HK-2 (cell line): ENCODE data around the gene ANGPTL2.

Source experiments
- DNase-seq: peaks from one replicate; pipeline ENCODE4 v3.0.0-alpha.2; 2018; ENCODE audit not compliant: unreplicated experiment

The ANGPTL2 gene

GRCh38 chr9:127093319-127094020 lies 29.0 kb downstream of the ANGPTL2 start:
- DNase-seq = no peak

GRCh38 chr9:127092041-127092608 lies 30.3 kb downstream of the ANGPTL2 start:
- no peak for DNase-seq

- no peak for DNase-seq
Measured at GRCh38 chr9:127091526-127091925, 30.9 kb downstream of the ANGPTL2 start.

- DNase-seq = no peak
Measured at GRCh38 chr9:127090341-127090985, 32.0 kb downstream of the ANGPTL2 start.

GRCh38 chr9:127089631-127090081 lies 32.8 kb downstream of the ANGPTL2 start:
- no peak for DNase-seq

GRCh38 chr9:127088724-127089615 lies 33.5 kb downstream of the ANGPTL2 start:
- no peak for DNase-seq

- no peak for DNase-seq
Measured at GRCh38 chr9:127087836-127088235, 34.6 kb downstream of the ANGPTL2 start.

- no peak for DNase-seq
Measured at GRCh38 chr9:127087411-127087810, 35.0 kb downstream of the ANGPTL2 start.

- no peak for DNase-seq
Measured at GRCh38 chr9:127086771-127087170, 35.7 kb downstream of the ANGPTL2 start.

GRCh38 chr9:127085186-127085585 lies 37.2 kb downstream of the ANGPTL2 start:
- DNase-seq = no peak

- no peak for DNase-seq
Measured at GRCh38 chr9:127084076-127085039, 38.1 kb downstream of the ANGPTL2 start.

- DNase-seq = no peak
Measured at GRCh38 chr9:127083138-127083980, 39.1 kb downstream of the ANGPTL2 start.

- DNase-seq = no peak
Measured at GRCh38 chr9:127081250-127082185, 40.9 kb downstream of the ANGPTL2 start.

GRCh38 chr9:127079446-127080140 lies 42.8 kb downstream of the ANGPTL2 start:
- DNase-seq = no peak

- no peak for DNase-seq
Measured at GRCh38 chr9:127078988-127079387, 43.4 kb downstream of the ANGPTL2 start.

GRCh38 chr9:127078336-127078735 lies 44.1 kb downstream of the ANGPTL2 start:
- DNase-seq = no peak

- no peak for DNase-seq
Measured at GRCh38 chr9:127077644-127077946, 44.8 kb downstream of the ANGPTL2 start.

- no peak for DNase-seq
Measured at GRCh38 chr9:127076860-127077643, 45.4 kb downstream of the ANGPTL2 start.
